ENCODE measurements around the gene ITGB1BP2.
A peak's percentile ranks its signal among the peaks of the same experiment; 100 is the strongest.
"Not testable (repeated sequence)": the region's sequence is repeated elsewhere in the genome, so short reads cannot be mapped to it uniquely, and the experiment has no call there.

ITGB1BP2 gene

GRCh38 chrX:71301195-71301924 lies at the start of gene ITGB1BP2:
ITGB1BP2 (plus strand) TSS chrX:71301750; CDS start chrX:71301807, 57 bp downstream.
- no peak for DNase-seq

- DNase-seq, result no peak
Measured at GRCh38 chrX:71252221-71252620, 49.3 kb upstream of the ITGB1BP2 start.

GRCh38 chrX:71253253-71254091 lies 48.1 kb upstream of the ITGB1BP2 start:
- peak; percentile 44 for DNase-seq

- DNase-seq, result peak; percentile 86
Measured at GRCh38 chrX:71254092-71254963, 47.2 kb upstream of the ITGB1BP2 start, which contains the start of gene ZMYM3. ZMYM3 (minus strand) TSS chrX:71254140; CDS start chrX:71253255, 885 bp downstream.

GRCh38 chrX:71256051-71256450 lies 45.5 kb upstream of the ITGB1BP2 start:
- DNase-seq, result no peak

- no peak for DNase-seq
Measured at GRCh38 chrX:71256856-71257255, 44.7 kb upstream of the ITGB1BP2 start.

- DNase-seq, result not testable (repeated sequence)
Measured at GRCh38 chrX:71268624-71269023, 32.9 kb upstream of the ITGB1BP2 start.

GRCh38 chrX:71269801-71270395 lies 31.7 kb upstream of the ITGB1BP2 start:
- no peak for DNase-seq

GRCh38 chrX:71272313-71272712 lies 29.2 kb upstream of the ITGB1BP2 start:
- not testable (repeated sequence) for DNase-seq

- DNase-seq, result not testable (repeated sequence)
Measured at GRCh38 chrX:71281300-71281699, 20.2 kb upstream of the ITGB1BP2 start.

- peak; percentile 68 for DNase-seq
Measured at GRCh38 chrX:71282514-71283402, 18.8 kb upstream of the ITGB1BP2 start.

GRCh38 chrX:71283403-71284143 lies 18.0 kb upstream of the ITGB1BP2 start, which contains the start of gene NONO:
NONO (plus strand) TSS chrX:71283635; CDS start chrX:71290638, 7,003 bp downstream.
- DNase-seq, result peak; percentile 95

- DNase-seq, result no peak
Measured at GRCh38 chrX:71285929-71286328, 15.6 kb upstream of the ITGB1BP2 start.

- no peak for DNase-seq
Measured at GRCh38 chrX:71291381-71291780, 10.2 kb upstream of the ITGB1BP2 start.

GRCh38 chrX:71292669-71293365 lies 8.7 kb upstream of the ITGB1BP2 start:
- no peak for DNase-seq

GRCh38 chrX:71296806-71297205 lies 4.7 kb upstream of the ITGB1BP2 start:
- DNase-seq, result no peak

- DNase-seq, result no peak
Measured at GRCh38 chrX:71298119-71298518, 3.4 kb upstream of the ITGB1BP2 start.

GRCh38 chrX:71300064-71300463 lies 1.5 kb upstream of the ITGB1BP2 start:
- not testable (repeated sequence) for DNase-seq

GRCh38 chrX:71300495-71300894 lies 1.1 kb upstream of the ITGB1BP2 start:
- not testable (repeated sequence) for DNase-seq
